GM18519 (cell line): ENCODE data around the gene ZKSCAN2.

Source experiments
- ATAC-seq: cut with Tn5 transposase; IDR thresholded peaks from one replicate; pipeline ENCODE4 v1.9.1; 2021; ENCODE audit warnings: mild to moderate bottlenecking, moderate library complexity; ENCODE audit not compliant: unreplicated experiment, low FRiP score

Gene ZKSCAN2

DNA sequence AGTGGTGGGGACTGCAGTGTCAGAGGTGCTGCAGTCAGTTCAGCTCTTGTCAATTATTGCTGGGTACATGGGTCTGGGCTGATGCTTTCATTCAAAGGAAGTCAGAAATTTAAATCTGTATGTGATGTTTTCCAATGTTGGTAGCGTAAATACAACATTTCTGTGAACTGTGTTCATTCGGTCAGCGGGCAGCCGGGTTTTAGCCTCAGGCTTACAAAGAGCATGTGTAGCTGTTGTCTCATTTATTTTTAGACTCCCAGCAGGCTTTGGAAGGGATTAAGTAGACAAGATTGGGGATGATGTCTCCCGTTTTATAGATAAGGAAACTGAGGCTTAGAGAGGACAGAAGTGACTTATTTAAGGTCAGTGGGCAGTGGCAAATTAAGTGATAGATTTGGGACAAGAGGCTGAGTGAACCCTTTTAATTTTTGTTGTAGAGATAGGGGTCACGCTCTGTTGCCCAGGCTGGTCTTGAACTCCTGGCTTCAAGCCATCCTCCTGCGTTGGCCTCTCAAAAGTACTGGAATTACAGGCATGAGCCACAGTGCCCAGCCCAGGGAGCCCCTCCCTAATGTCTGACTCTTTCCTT, 32.8 kb downstream of the ZKSCAN2 start:
- ATAC-seq = no peak

GRCh38 chr16:25223964-25224363, 33.7 kb downstream of the ZKSCAN2 start:
- no peak for ATAC-seq

- ATAC-seq = no peak
These were observed 34.7 kb downstream of the ZKSCAN2 start for GRCh38 chr16:25222959-25223358.

DNA sequence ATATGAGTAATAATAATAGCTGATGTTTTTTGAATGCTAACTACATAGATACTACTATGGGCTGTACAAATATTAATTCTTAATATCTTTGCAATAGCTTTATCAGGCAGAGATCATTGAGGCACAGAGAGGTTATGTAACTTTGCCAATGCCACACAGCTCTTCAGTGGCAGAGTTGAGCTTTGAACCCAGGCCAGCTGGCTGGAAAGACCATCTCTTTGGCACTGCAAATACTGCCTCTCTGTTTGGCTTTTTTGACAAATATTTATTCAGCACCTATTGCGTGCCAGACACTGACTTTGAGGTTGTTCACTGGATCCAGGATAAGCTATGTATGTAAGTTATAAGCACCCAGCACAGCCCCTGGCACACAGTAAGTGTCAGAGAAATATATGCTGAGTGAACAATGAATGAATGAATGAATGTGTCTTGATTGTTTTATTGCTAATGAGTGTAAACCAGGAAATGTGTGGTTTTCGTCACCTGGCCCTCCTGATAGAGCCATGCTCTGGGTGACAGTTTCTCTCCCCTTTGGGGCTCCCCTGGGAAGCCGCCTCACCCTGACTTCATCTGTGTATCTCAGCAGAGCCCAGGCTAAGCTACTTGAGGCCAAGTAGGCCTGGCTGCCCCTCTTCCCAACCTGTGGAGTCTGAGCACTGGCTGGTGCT, 38.4 kb downstream of the ZKSCAN2 start:
- ATAC-seq = no peak

DNA sequence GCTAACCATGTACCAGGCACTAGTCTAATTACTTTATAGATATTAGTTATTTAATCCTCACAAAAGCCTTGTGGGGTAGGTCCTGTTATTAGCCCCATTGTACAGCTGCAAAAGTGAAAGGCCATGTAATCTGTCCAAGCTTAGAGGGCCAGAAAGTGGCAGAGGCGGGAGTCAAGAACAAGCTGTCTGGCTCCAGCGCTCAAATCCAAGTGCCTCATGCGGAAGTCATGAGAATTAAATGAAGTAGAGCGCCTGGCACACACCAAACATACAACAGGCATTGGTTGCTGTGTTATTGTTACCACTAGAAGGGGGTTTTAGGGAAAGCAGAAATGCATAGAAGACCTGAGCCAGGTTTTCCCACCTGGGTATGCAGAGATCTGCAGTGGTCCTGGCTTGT, 39.7 kb downstream of the ZKSCAN2 start:
- no peak for ATAC-seq

DNA sequence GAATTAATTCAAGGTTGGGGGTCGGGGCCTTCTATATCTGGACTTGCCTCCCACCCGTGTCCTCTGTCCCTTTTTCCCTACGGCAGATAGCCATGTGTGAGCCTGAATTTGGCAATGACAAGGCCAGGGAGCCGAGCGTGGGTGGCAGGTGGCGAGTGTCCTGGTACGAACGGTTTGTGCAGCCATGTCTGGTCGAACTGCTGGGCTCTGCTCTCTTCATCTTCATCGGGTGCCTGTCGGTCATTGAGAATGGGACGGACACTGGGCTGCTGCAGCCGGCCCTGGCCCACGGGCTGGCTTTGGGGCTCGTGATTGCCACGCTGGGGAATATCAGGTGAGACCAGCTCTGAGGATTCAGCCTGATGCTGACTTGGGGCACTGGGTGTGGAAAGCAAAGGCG, 40.5 kb downstream of the ZKSCAN2 start:
- ATAC-seq = no peak

DNA sequence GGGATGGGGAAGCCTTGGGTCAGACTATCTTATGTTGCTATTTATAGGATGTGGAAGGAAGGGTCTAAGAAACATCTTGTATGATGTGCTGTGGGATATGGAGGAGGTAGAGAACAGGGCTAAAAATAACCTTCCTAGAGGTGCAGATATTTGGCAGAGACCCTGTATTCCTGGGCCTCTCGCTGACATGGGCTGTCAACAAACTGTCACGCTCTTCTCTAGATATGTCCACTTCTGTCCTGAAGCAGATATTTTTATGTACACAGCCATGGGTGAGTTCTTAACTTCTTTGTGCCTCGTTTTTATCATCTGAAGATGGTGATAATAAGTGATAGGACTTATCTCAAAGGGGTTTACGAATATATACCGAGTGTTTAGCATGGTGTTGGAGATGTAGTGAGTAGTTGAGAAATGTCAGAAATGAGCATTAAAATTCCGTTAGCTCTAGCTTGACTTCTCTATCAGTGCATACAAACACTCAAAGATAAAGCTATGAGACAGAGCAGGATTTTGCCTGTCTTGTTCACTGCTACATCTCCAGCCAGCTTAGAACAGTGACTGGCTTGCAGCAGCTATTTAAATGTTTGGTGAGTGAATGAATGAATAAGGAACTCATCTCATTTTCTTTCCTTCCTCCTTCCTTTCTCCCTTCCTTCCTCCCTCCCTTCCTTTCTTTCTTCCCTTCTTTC, 43.8 kb downstream of the ZKSCAN2 start:
- ATAC-seq = no peak

DNA sequence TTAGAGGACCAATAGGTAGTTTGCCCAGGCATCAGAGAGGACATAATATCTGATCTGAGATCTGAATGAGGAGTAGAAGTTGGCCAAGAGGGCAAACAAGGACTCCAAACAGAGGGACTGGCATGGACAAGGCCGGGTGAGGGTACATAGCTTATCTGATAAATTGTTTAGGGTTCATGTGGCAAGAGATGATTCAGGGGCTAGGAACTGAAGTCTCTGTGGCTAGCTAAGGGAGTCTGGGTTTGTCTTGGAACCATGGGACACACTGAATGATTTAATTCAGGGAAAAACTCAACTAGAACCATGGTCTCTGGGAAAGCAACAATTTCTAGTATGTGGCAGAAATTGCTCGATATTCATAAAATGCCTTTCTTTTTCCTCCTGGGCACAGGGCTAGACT, 45.0 kb downstream of the ZKSCAN2 start:
- no peak for ATAC-seq

DNA sequence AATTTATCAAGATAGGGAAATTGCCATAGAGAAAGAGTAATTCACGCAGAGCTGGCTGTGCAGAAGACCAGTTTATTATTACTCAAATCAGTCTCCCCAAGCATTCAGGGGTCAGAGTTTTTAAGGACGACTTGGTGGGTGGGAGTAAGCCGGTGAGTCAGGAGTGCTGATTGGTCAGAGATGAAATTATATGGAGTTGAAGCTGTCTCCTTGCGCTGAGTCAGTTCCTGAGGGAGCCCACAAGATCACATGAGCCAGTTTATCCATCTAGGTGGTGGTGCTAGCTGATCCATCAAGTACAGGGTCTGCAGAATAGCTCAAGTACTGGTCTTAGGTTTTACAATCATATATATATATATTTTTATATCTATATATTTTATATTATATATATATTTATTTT, 46.9 kb downstream of the ZKSCAN2 start:
- ATAC-seq = no peak

DNA sequence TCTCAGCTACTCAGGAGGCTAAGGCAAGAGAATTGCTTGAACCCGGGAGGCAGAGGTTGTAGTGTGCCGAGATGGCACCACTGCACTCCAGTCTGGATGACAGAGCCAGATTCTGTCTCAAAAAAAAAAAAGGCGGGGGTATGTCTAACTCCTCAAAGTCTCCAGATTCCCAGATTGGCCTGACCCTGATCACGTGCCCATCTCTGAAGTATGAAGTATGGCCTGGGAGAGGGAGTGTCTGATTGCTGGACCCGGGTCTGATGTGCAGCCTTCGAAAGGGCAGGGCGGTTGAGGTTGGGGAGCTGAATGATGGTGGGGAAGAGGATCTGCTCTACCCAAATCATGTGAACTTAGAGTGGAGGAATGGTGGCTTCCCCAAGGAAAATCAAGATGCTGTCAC, 58.2 kb downstream of the ZKSCAN2 start:
- ATAC-seq = no peak

- no peak for ATAC-seq
These were observed 59.6 kb downstream of the ZKSCAN2 start for GRCh38 chr16:25198021-25198420.

GRCh38 chr16:25194273-25194878, 63.3 kb downstream of the ZKSCAN2 start:
- ATAC-seq = no peak

DNA sequence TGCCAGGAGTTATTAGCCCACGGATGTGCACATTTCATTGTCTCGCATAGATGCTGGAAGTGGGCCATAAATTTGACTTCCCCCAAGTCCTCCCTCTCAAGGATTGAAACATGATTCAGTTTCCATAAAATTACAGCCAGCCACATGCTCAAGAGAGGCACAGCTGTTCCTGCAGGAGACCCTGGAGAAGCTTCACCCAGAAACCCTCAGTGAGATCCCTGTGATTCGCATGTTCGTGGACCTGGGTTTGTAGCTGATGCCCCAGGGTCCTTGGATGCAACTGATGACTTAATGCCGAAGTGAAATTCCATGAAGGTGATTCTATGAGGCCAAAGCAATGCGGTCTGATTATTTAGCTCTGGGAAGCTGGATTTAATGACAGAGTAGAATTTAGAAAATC, 65.5 kb downstream of the ZKSCAN2 start:
- ATAC-seq = no peak

- no peak for ATAC-seq
These were observed 68.3 kb downstream of the ZKSCAN2 start for GRCh38 chr16:25189305-25189704.

DNA sequence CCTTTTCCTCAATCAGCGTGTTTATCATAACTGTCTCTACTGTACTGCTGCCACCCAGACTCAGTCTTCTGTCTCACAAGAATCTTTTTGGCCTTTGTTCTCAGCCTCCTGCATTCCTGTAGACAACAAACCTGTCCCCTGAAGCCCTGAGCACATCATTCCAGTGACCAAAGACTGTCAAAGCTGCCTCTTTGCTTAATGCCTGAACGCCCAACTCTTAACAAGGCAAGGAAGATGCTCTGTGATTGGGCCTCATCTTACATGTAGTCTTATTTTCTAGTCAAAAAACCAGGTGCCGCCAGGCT, 70.2 kb downstream of the ZKSCAN2 start:
- no peak for ATAC-seq
